HUES64 (cell line): Measurements from ENCODE around the gene LRRC4C.
"Not testable (repeated sequence)": the region's sequence is repeated elsewhere in the genome, so short reads cannot be mapped to it uniquely, and the experiment has no call there.

Experiments used
- H3K27ac ChIP-seq: 2 replicates; pipeline ENCODE4 v1.7.0; 2013; ENCODE audit warnings: low read depth, low read length, inconsistent platforms
- H3K27me3 ChIP-seq: 2 replicates; pipeline ENCODE4 v1.6.1; 2013; ENCODE audit warnings: mild to moderate bottlenecking, low read length; ENCODE audit not compliant: insufficient read depth
- H3K36me3 ChIP-seq: 2 replicates; pipeline ENCODE4 v1.6.1; 2013; ENCODE audit warnings: mild to moderate bottlenecking, low read length; ENCODE audit not compliant: insufficient read depth
- H3K4me1 ChIP-seq: 2 replicates; pipeline ENCODE4 v1.6.1; 2013; ENCODE audit warnings: mild to moderate bottlenecking, low read length, moderate library complexity; ENCODE audit not compliant: insufficient read depth
- H3K4me3 ChIP-seq: 2 replicates; pipeline ENCODE4 v1.5.1; 2013; ENCODE audit warnings: mild to moderate bottlenecking, low read length, moderate library complexity
- H3K9ac ChIP-seq: 2 replicates; pipeline ENCODE4 v1.6.1; 2013; ENCODE audit warnings: mild to moderate bottlenecking, low read depth, low read length
- H3K9me3 ChIP-seq: 2 replicates; pipeline ENCODE4 v1.6.1; 2013; ENCODE audit warnings: low read depth, low read length; ENCODE audit not compliant: insufficient read depth
- WGBS: fragments of 150-250, 120-280 bp; methylation state at CpG from one replicate; pipeline ENCODE4 v1.1.7; 2013; ENCODE audit warnings: missing lambda C conversion rate; 5-methylcytosine and 5-hydroxymethylcytosine counted together

The LRRC4C gene

DNA sequence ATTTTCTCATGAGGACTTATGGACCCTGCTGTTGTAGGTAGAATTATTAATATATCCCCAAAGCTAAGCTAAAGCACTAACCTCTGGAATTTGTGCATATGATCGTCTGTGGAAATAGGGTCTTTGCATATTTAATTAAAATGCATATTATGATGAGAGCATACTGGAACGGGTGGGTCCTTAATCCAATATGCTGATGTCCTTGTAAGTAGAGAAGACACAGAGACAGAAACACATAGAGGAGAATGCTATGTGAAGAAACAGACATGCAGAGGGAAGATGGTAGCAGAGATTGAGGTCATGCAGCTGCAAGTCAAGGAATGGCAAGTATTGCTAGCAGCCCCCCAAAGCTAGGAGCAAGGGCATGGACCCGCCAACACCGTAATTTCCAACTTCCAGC, 439.2 kb downstream of the LRRC4C start:
- WGBS, result 95% methylated on average over 4 of the region's 4 CpGs
- no peak overlapping the region for H3K4me3 ChIP-seq
- H3K36me3 ChIP-seq, result no peaks in the 10 kb centered on the region
- H3K9ac ChIP-seq, result no peak overlapping the region
- H3K27me3 ChIP-seq, result no peaks in the 10 kb centered on the region
- H3K9me3 ChIP-seq, result no peaks in the 10 kb centered on the region
- peaks cover 16% of the 10 kb centered on the region for H3K4me1 ChIP-seq
- no peak overlapping the region for H3K27ac ChIP-seq

DNA sequence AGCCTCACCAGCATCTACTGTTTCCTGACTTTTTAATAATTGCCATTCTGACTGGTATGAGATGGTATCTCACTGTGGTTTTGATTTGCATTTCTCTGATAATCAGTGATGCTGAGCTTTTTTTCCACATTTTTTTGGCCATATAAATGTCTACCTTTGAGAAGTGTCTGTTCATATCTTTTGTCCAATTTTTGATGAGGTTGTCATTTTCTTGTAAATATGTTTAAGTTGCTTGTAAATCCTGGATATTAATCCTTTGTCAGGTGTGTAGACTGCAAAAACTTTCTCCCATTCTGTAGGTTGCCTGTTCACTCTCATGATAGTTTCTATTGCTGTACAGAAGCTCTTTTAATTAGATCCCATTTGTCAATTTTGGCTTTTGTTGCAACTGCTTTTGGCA, 439.8 kb downstream of the LRRC4C start:
- not testable (repeated sequence) for H3K27ac ChIP-seq, H3K36me3 ChIP-seq, H3K9ac ChIP-seq, H3K27me3 ChIP-seq, H3K4me3 ChIP-seq, H3K9me3 ChIP-seq
- H3K4me1 ChIP-seq, result peaks cover 13% of the 10 kb centered on the region

GRCh38 chr11:41018224-41018623, 441.2 kb downstream of the LRRC4C start:
- Histone ChIP-seq H3K4me1 (peaks cover 13% of the 10 kb centered on the region), H3K9me3 (no peaks in the 10 kb centered on the region), H3K9ac (no peak overlapping the region), H3K4me3 (no peak overlapping the region), H3K36me3 (no peaks in the 10 kb centered on the region), H3K27me3 (no peaks in the 10 kb centered on the region), H3K27ac (0 out of 2 replicates have a peak overlapping the region, but pooled peaks have one; percentile 57)
- 44% methylated on average over 3 of the region's 3 CpGs for WGBS

GRCh38 chr11:41010361-41011050, 448.9 kb downstream of the LRRC4C start:
- no CpG with 5 or more reads among the region's 2 CpGs for WGBS

GRCh38 chr11:41005986-41006385, 453.5 kb downstream of the LRRC4C start:
- no peak overlapping the region for H3K9ac ChIP-seq
- H3K4me3 ChIP-seq, result no peak overlapping the region
- no peaks in the 10 kb centered on the region for H3K27me3 ChIP-seq
- 0 out of 2 replicates have a peak, but pooled peaks cover 8% of the 10 kb centered on the region for H3K4me1 ChIP-seq
- no peak overlapping the region for H3K27ac ChIP-seq
- H3K9me3 ChIP-seq, result no peaks in the 10 kb centered on the region
- H3K36me3 ChIP-seq, result no peaks in the 10 kb centered on the region

More at GRCh38 chr11:41010361-41011050, 448.9 kb downstream of the LRRC4C start:
- Histone ChIP-seq H3K4me1 (0 out of 2 replicates have a peak, but pooled peaks cover 8% of the 10 kb centered on the region), H3K27me3 (no peaks in the 10 kb centered on the region), H3K9ac (no peak overlapping the region), H3K36me3 (no peaks in the 10 kb centered on the region), H3K4me3 (no peak overlapping the region), H3K27ac (no peak overlapping the region), H3K9me3 (no peaks in the 10 kb centered on the region)

DNA sequence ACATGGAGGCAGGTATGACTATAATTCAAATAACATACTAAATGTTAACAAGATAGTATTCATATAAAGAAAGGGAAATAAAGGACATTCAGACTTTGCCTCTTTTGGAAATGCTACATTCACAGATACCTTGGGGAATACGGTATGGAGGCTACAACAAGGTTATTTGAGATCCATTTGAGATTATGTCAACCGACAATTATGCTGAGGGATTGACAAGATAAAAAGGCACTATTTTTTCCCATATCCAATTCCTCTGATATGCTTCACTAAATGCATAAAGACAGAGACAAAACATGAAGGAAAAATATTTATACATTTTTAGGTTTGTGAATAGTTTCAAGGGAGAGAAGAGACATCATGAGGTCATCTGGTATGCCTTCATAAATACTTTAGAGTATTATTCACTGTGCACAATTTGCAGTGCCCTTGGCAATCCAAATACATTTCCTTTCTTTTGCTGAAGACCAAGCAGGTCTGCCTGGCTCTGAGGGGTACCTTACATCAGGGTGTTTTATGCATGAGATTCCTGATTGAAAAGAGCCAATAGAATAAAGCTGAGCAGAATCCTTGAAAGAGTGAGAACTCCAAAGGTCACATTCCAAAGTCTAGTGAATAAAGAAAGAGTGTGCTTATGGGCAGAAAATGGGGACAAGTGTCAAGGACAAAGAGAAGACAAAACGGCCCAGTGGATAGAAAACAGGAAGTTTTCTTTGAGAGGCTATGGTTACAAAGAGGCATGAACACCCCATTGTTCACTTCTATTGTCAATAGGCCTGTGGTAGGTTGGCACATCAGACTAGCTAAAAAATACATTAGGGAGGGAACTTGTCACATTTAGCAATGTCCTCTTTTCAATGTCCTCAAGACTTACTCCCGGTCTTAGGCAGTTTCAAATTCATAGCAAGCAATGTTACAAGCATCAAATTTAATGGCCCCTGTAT, 455.8 kb downstream of the LRRC4C start:
- Histone ChIP-seq H3K9me3 (no peaks in the 10 kb centered on the region), H3K27me3 (no peaks in the 10 kb centered on the region), H3K27ac (no peak overlapping the region), H3K36me3 (no peaks in the 10 kb centered on the region), H3K4me3 (no peak overlapping the region), H3K4me1 (no peaks in the 10 kb centered on the region), H3K9ac (no peak overlapping the region)
- WGBS, result 77% methylated on average over 4 of the region's 4 CpGs

GRCh38 chr11:40998920-40999319, 460.5 kb downstream of the LRRC4C start:
- WGBS, result 95% methylated on average over 5 of the region's 5 CpGs
- H3K9me3 ChIP-seq, result no peaks in the 10 kb centered on the region
- no peak overlapping the region for H3K27ac ChIP-seq
- no peaks in the 10 kb centered on the region for H3K27me3 ChIP-seq
- no peak overlapping the region for H3K4me3 ChIP-seq
- H3K4me1 ChIP-seq, result no peaks in the 10 kb centered on the region
- no peaks in the 10 kb centered on the region for H3K36me3 ChIP-seq
- no peak overlapping the region for H3K9ac ChIP-seq

GRCh38 chr11:40987776-40988435, 471.5 kb downstream of the LRRC4C start:
- WGBS, result no CpG with 5 or more reads among the region's 1 CpG
- no peaks in the 10 kb centered on the region for H3K9me3 ChIP-seq

DNA sequence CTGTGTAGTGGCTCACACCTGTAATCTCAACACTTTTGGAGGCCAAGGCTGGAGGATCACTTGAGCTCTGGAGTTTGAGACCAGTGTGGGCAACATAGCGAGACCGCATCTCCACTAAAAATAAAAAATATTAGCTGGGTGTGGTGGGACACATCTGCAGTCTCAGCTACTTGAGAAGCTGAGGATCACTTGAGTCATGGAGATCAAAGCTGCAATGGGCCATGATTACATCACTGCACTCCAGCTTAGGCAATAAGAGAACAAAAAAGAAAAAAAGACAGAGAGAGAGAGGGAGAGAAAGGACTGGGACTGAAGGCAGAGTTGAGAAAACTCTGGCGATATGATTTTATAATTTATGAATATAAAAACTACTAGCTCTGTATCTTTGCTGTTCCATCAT, 473.1 kb downstream of the LRRC4C start:
- H3K27me3 ChIP-seq, result no peaks in the 10 kb centered on the region
- H3K36me3 ChIP-seq, result no peaks in the 10 kb centered on the region
- no peak overlapping the region for H3K9ac ChIP-seq
- no peaks in the 10 kb centered on the region for H3K9me3 ChIP-seq
- no peaks in the 10 kb centered on the region for H3K4me1 ChIP-seq
- H3K27ac ChIP-seq, result no peak overlapping the region
- WGBS, result 92% methylated on average over 2 of the region's 3 CpGs
- no peak overlapping the region for H3K4me3 ChIP-seq

More at GRCh38 chr11:40987776-40988435, 471.5 kb downstream of the LRRC4C start:
- no peak overlapping the region for H3K9ac ChIP-seq
- no peak overlapping the region for H3K4me3 ChIP-seq
- no peaks in the 10 kb centered on the region for H3K4me1 ChIP-seq
- no peaks in the 10 kb centered on the region for H3K36me3 ChIP-seq
- no peak overlapping the region for H3K27ac ChIP-seq
- H3K27me3 ChIP-seq, result no peaks in the 10 kb centered on the region

- H3K9me3 ChIP-seq, result 0 out of 2 replicates have a peak, but pooled peaks cover 14% of the 10 kb centered on the region
- H3K4me1 ChIP-seq, result no peaks in the 10 kb centered on the region
- WGBS, result 88% methylated on average over 2 of the region's 2 CpGs
- no peaks in the 10 kb centered on the region for H3K27me3 ChIP-seq
- no peak overlapping the region for H3K9ac ChIP-seq
- H3K36me3 ChIP-seq, result no peaks in the 10 kb centered on the region
- no peak overlapping the region for H3K27ac ChIP-seq
- no peak overlapping the region for H3K4me3 ChIP-seq
Observed at GRCh38 chr11:40975076-40975475, 484.4 kb downstream of the LRRC4C start.
